H9 (cell line): ENCODE measurements around the gene ASTN2. TPM values are rescaled to one million over a fixed set of nuclear protein-coding genes. Genes with fewer than 3 reads are reported as not detected.

ENCODE experiments used
- DNase-seq: peaks from one replicate; pipeline ENCODE4 v3.0.0-alpha.2; 2017
- H2AFZ ChIP-seq: one replicate; pipeline ENCODE4 v1.6.1; 2013; ENCODE audit warnings: mild to moderate bottlenecking, low read length, control low read depth, moderate library complexity
- H2AK5ac ChIP-seq: 2 replicates; pipeline ENCODE4 v1.6.1; 2013; ENCODE audit warnings: low read length, control low read depth, mixed read lengths; ENCODE audit not compliant: insufficient read length
- H2BK120ac ChIP-seq: one replicate; pipeline ENCODE4 v1.6.1; 2013; ENCODE audit warnings: low read depth, mild to moderate bottlenecking, low read length, control low read depth, inconsistent platforms; ENCODE audit not compliant: poor library complexity, severe bottlenecking
- H2BK12ac ChIP-seq: 2 replicates; pipeline ENCODE4 v1.6.1; 2013; ENCODE audit warnings: low read length, control low read depth, mixed read lengths, low read depth; ENCODE audit not compliant: insufficient read length
- H2BK15ac ChIP-seq: 2 replicates; pipeline ENCODE4 v1.6.1; 2013; ENCODE audit warnings: low read depth, low read length, control low read depth
- H2BK20ac ChIP-seq: one replicate; pipeline ENCODE4 v1.6.1; 2013; ENCODE audit warnings: low read depth, mild to moderate bottlenecking, low read length, control low read depth, inconsistent platforms; ENCODE audit not compliant: poor library complexity, severe bottlenecking
- H2BK5ac ChIP-seq: 2 replicates; pipeline ENCODE4 v1.6.1; 2013; ENCODE audit warnings: low read length, control low read depth, mixed read lengths; ENCODE audit not compliant: insufficient read length
- H3K14ac ChIP-seq: 2 replicates; pipeline ENCODE4 v1.6.1; 2013; ENCODE audit warnings: low read length, control low read depth; ENCODE audit not compliant: insufficient read depth
- H3K18ac ChIP-seq: 2 replicates; pipeline ENCODE4 v1.6.1; 2013; ENCODE audit warnings: low read depth, mild to moderate bottlenecking, mixed read lengths, low read length, control low read depth; ENCODE audit not compliant: insufficient read length
- H3K23ac ChIP-seq: 2 replicates; pipeline ENCODE4 v1.6.1; 2013; ENCODE audit warnings: low read length, control low read depth, mixed read lengths, low read depth; ENCODE audit not compliant: insufficient read length
- H3K23me2 ChIP-seq: 2 replicates; pipeline ENCODE4 v1.6.1; 2013; ENCODE audit warnings: low read depth, mild to moderate bottlenecking, mixed read lengths, low read length, control low read depth; ENCODE audit not compliant: insufficient read length, poor library complexity, severe bottlenecking
- H3K27ac ChIP-seq: 2 replicates; pipeline ENCODE4 v1.5.1; 2013; ENCODE audit warnings: low read length, control low read depth, mixed read lengths, low read depth; ENCODE audit not compliant: insufficient read length
- H3K27me3 ChIP-seq: 2 replicates; pipeline ENCODE4 v1.6.1; 2013; ENCODE audit warnings: low read length, control low read depth, inconsistent platforms; ENCODE audit not compliant: insufficient read depth
- H3K4ac ChIP-seq: 2 replicates; pipeline ENCODE4 v1.6.1; 2013; ENCODE audit warnings: low read depth, mild to moderate bottlenecking, control low read depth, inconsistent platforms, low read length, moderate library complexity
- H3K4me1 ChIP-seq: 2 replicates; pipeline ENCODE4 v1.6.1; 2013; ENCODE audit warnings: low read length, control low read depth, inconsistent platforms; ENCODE audit not compliant: insufficient read depth
- H3K4me2 ChIP-seq: 2 replicates; pipeline ENCODE4 v1.6.1; 2013; ENCODE audit warnings: low read length, control low read depth, mixed read lengths; ENCODE audit not compliant: insufficient read length, insufficient read depth
- H3K56ac ChIP-seq: 2 replicates; pipeline ENCODE4 v1.6.1; 2013; ENCODE audit warnings: low read depth, mild to moderate bottlenecking, mixed read lengths, low read length, control low read depth; ENCODE audit not compliant: insufficient read length
- H3K79me1 ChIP-seq: 2 replicates; pipeline ENCODE4 v1.6.1; 2013; ENCODE audit warnings: low read depth, mild to moderate bottlenecking, moderate library complexity, low read length, control low read depth, inconsistent platforms; ENCODE audit not compliant: insufficient read depth, poor library complexity, severe bottlenecking
- H3K79me2 ChIP-seq: 2 replicates; pipeline ENCODE4 v1.6.1; 2013; ENCODE audit warnings: low read length, control low read depth, inconsistent platforms; ENCODE audit not compliant: insufficient read depth
- H3K9ac ChIP-seq: 2 replicates; pipeline ENCODE4 v1.6.1; 2013; ENCODE audit warnings: low read length, control low read depth, mixed read lengths; ENCODE audit not compliant: insufficient read length; ENCODE audit errors: extremely low read depth
- H3K9me3 ChIP-seq: one replicate; pipeline ENCODE4 v1.6.1; 2013; ENCODE audit warnings: low read depth, low read length, inconsistent platforms; ENCODE audit not compliant: control insufficient read depth
- H3T11ph ChIP-seq: one replicate; pipeline ENCODE4 v1.6.1; 2013; ENCODE audit warnings: mild to moderate bottlenecking, low read length, control low read depth, inconsistent platforms
- H4K20me1 ChIP-seq: one replicate; pipeline ENCODE4 v1.6.1; 2013; ENCODE audit not compliant: control insufficient read depth, insufficient read length, insufficient read depth
- H4K5ac ChIP-seq: 2 replicates; pipeline ENCODE4 v1.6.1; 2013; ENCODE audit warnings: low read depth, mild to moderate bottlenecking, mixed read lengths, low read length, control low read depth; ENCODE audit not compliant: insufficient read length
- H4K8ac ChIP-seq: replicated peaks from 2 replicates; pipeline ENCODE4 v1.6.1; 2013; ENCODE audit warnings: low read length, control low read depth, mixed read lengths, low read depth; ENCODE audit not compliant: insufficient read length
- H4K91ac ChIP-seq: 2 replicates; pipeline ENCODE4 v1.6.1; 2013; ENCODE audit warnings: low read depth, mild to moderate bottlenecking, moderate library complexity, mixed read lengths, low read length, control low read depth; ENCODE audit not compliant: insufficient read length
- H3K27ac Mint-ChIP-seq, 3 experiments: 2 replicates in 2 of 3; 3 replicates in 1 of 3; pipeline ENCODE4 v1.8.0; 2020 to 2021; ENCODE audit warnings: mixed read lengths in 3 of 3, mild to moderate bottlenecking in 1 of 3, moderate library complexity in 1 of 3
- H3K27me3 Mint-ChIP-seq: 2 replicates; pipeline ENCODE4 v1.8.0; 2021; ENCODE audit warnings: low read depth, mild to moderate bottlenecking, moderate library complexity, mixed read lengths
- H3K36me3 Mint-ChIP-seq, 3 experiments: 2 replicates in 2 of 3; 3 replicates in 1 of 3; pipeline ENCODE4 v1.8.0; 2020 to 2021; ENCODE audit warnings: low read depth in 3 of 3, mixed read lengths in 3 of 3; ENCODE audit not compliant: insufficient read depth in 1 of 3
- H3K4me1 Mint-ChIP-seq, 2 experiments: 2 replicates each; pipeline ENCODE4 v1.8.0; 2020; ENCODE audit warnings: mixed read lengths in 2 of 2
- H3K4me3 Mint-ChIP-seq, 2 experiments: 2 replicates in 1 of 2; 3 replicates in 1 of 2; pipeline ENCODE4 v1.8.0; 2020 to 2021; ENCODE audit warnings: mild to moderate bottlenecking in 2 of 2, mixed read lengths in 2 of 2, moderate library complexity in 1 of 2
- H3K9me3 Mint-ChIP-seq, 2 experiments: 2 replicates in 1 of 2; 3 replicates in 1 of 2; pipeline ENCODE4 v1.8.0; 2020; ENCODE audit warnings: mild to moderate bottlenecking in 2 of 2, mixed read lengths in 2 of 2, moderate library complexity in 1 of 2
- CTCF ChIP-seq: fragments of 200-600 bp; sonication (generic); conservative IDR thresholded peaks from 3 replicates; pipeline ENCODE4 v1.8.0; 2021; ENCODE audit warnings: antibody characterized with exemption, mild to moderate bottlenecking
- WGBS: extraction: QIAGEN DNeasy Blood & Tissue Kit; methylation state at CpG from one replicate; pipeline ENCODE4 v1.1.7; 2013; ENCODE audit warnings: missing lambda C conversion rate, low lambda C conversion rate, mixed read lengths; ENCODE audit not compliant: insufficient read length; ENCODE audit errors: extremely low coverage; 5-methylcytosine and 5-hydroxymethylcytosine counted together
- total RNA-seq: library from RNA; stranded (reverse); gene quantifications from 2 replicates; pipeline ENCODE4 v1.2.1, GENCODE V29; 2021

Gene ASTN2
- total RNA-seq, 1 experiment from 2014 or later: 9.7 TPM

- Histone ChIP-seq H4K5ac (no peak overlapping the region), H3K9ac (no peak overlapping the region), H3K4me1 (peaks cover 5% of the 10 kb centered on the region; the same call in 1 of the 2 replicates), H3K79me2 (no peaks in the 10 kb centered on the region), H3K14ac (no peak overlapping the region), H2BK20ac (no peak overlapping the region), H4K91ac (no peak overlapping the region), H4K8ac (no peak overlapping the region), H3K56ac (no peak overlapping the region), H3K23me2 (no peaks in the 10 kb centered on the region), H3K4ac (no peak overlapping the region), H2AK5ac (no peak overlapping the region), H3K4me2 (no peak overlapping the region), H3K27me3 (no peaks in the 10 kb centered on the region), H2BK5ac (no peak overlapping the region), H2AFZ (no peak overlapping the region), H4K20me1 (no peaks in the 10 kb centered on the region), H3K79me1 (no peaks in the 10 kb centered on the region), H3K9me3 (no peaks in the 10 kb centered on the region), H3K23ac (no peak overlapping the region), H2BK15ac (no peak overlapping the region), H2BK12ac (no peak overlapping the region), H2BK120ac (no peak overlapping the region), H3K27ac (no peak overlapping the region), H3K18ac (no peak overlapping the region), H3T11ph (no peak overlapping the region)
- H3K27ac Mint-ChIP-seq: peak overlapping the region in 1 of 3 experiments; percentile 51; a peak in 2 of 7 replicates
- no CpG with 5 or more reads among the region's 7 CpGs for WGBS
- no peaks in the 10 kb centered on the region for H3K9me3 Mint-ChIP-seq
- H3K4me3 Mint-ChIP-seq: no peak overlapping the region
- peaks cover 6% of the 10 kb centered on the region for H3K27me3 Mint-ChIP-seq
- peaks cover 0 to 4% (median 0%) of the 10 kb centered on the region in 3 experiments; a peak in 2 of 7 replicates for H3K36me3 Mint-ChIP-seq
- H3K4me1 Mint-ChIP-seq: peaks cover 30 to 56% of the 10 kb centered on the region in 2 experiments
- no peak for TF ChIP-seq CTCF
- DNase-seq: no peak
Observed at GRCh38 chr9:117405950-117406705, 8.7 kb downstream of the ASTN2 start.
